ENCODE data around the gene TMEM43.

The TMEM43 gene

DNA sequence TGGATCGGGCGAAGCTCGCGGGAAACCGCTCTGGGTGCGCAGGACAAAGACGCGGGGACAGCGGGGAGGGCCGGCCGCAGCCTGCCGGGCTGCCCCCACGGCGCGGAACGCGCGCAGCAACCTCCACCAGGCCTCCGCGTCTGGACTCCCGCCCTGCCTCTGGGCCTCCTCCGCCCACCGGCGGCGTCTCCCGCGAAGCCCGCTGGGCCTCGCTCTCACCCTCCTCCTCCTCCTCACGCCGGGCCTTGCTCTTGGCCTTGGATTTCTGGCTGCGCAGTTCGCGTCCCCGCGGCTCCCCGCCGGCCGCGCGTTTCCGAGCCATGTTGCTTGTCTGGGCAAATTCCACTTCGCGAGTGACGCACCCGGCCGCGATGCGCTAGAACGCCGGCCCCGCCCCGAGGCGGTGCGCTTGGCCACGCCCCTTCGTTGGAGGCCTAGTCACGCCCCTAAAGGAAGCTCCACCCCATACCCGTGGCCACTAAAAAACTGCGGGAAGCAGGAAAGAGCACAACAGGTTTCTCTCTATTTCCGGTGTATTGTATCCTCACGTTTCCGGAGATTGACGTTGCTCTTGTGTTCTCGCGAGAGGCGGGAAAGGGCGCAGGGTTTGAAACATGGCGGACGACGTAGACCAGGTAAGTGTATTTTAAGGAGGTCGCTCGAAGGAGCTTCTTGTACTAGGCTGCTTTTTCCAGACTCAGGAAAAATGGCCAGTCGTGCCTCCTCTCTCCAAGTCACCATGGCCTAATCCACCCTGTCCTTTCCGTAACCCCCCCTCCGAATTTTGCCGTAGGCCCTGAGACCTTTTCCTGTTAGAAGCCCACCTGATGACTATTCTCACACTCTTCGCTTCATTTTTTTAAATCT, 53.6 kb downstream of the TMEM43 start, which contains the start of the genes LSM3 and XPC (continued):
- TF ChIP-seq, protein P1, sequence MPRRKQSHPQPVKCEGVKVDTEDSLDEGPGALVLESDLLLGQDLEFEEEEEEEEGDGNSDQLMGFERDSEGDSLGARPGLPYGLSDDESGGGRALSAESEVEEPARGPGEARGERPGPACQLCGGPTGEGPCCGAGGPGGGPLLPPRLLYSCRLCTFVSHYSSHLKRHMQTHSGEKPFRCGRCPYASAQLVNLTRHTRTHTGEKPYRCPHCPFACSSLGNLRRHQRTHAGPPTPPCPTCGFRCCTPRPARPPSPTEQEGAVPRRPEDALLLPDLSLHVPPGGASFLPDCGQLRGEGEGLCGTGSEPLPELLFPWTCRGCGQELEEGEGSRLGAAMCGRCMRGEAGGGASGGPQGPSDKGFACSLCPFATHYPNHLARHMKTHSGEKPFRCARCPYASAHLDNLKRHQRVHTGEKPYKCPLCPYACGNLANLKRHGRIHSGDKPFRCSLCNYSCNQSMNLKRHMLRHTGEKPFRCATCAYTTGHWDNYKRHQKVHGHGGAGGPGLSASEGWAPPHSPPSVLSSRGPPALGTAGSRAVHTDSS (tag by site-specific recombination; IDR thresholded peaks at IDR 0.05), result peak; percentile 80

DNA sequence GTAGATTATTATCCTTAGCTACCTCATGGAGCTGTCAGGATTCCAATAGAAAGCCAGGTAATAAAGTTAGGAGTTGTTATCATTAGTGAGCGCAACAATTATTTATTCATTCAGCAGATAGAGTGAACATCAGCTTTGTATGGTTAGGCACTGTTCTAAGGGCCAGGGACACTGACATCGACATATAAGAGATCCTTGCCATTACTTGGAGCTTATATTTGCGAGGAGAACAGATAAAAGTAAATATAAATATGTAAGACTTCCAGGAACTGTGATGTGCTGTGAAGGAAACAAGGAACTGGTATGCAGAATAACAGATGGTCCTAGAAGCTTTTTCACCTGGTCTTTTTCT, 54.2 kb downstream of the TMEM43 start:
- Histone ChIP-seq H3K36me3 (ENCODE audit: control insufficient read depth in 2 of 2, insufficient read depth in 1 of 2, low read length in 2 of 2) (peaks cover 16 to 33% of the 10 kb centered on the region in 2 experiments), H3K4me3 (ENCODE audit: low read depth, low read length) (peak overlapping the region; percentile 87), H3K9me3 (ENCODE audit: control insufficient read depth, insufficient read depth, low read depth, low read length) (no peaks in the 10 kb centered on the region), H3K27ac (ENCODE audit: extremely low read depth, low read depth, low read length) (peak overlapping the region; percentile 53; the same call in 1 of the 2 replicates), H3K4me1 (ENCODE audit: control insufficient read depth, insufficient read depth, low read length) (peaks cover 7% of the 10 kb centered on the region; the same call in 1 of the 2 replicates)
- no peak for TF ChIP-seq ZNF302 (tag by site-specific recombination; IDR thresholded peaks at IDR 0.05; ENCODE audit: low read depth)
- TF ChIP-seq KLF16 (tag by site-specific recombination; IDR thresholded peaks at IDR 0.05), result no peak
- TF ChIP-seq ZNF548 (tag by site-specific recombination; IDR thresholded peaks at IDR 0.05), result no peak
- TF ChIP-seq ZNF26 (tag by site-specific recombination; IDR thresholded peaks at IDR 0.05), result no peak
- no peak for TF ChIP-seq ZNF529 (tag by site-specific recombination; IDR thresholded peaks at IDR 0.05; ENCODE audit: insufficient replicate concordance)
- TF ChIP-seq ZNF621 (tag by site-specific recombination; IDR thresholded peaks at IDR 0.05), result no peak
- TF ChIP-seq ZBTB26 (tag by site-specific recombination; optimal IDR thresholded peaks at IDR 0.05), result no peak
- TF ChIP-seq ZNF174 (tag by site-specific recombination; IDR thresholded peaks at IDR 0.05), result no peak
- TF ChIP-seq KLF17 (tag by site-specific recombination; IDR thresholded peaks at IDR 0.05), result no peak
- TF ChIP-seq, protein P2, sequence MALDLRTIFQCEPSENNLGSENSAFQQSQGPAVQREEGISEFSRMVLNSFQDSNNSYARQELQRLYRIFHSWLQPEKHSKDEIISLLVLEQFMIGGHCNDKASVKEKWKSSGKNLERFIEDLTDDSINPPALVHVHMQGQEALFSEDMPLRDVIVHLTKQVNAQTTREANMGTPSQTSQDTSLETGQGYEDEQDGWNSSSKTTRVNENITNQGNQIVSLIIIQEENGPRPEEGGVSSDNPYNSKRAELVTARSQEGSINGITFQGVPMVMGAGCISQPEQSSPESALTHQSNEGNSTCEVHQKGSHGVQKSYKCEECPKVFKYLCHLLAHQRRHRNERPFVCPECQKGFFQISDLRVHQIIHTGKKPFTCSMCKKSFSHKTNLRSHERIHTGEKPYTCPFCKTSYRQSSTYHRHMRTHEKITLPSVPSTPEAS (tag by site-specific recombination; IDR thresholded peaks at IDR 0.05), result no peak
- no peak for TF ChIP-seq WT1 (tag by site-specific recombination; IDR thresholded peaks at IDR 0.05)
- TF ChIP-seq ZNF707 (tag by site-specific recombination; IDR thresholded peaks at IDR 0.05), result no peak
- TF ChIP-seq, protein P3, sequence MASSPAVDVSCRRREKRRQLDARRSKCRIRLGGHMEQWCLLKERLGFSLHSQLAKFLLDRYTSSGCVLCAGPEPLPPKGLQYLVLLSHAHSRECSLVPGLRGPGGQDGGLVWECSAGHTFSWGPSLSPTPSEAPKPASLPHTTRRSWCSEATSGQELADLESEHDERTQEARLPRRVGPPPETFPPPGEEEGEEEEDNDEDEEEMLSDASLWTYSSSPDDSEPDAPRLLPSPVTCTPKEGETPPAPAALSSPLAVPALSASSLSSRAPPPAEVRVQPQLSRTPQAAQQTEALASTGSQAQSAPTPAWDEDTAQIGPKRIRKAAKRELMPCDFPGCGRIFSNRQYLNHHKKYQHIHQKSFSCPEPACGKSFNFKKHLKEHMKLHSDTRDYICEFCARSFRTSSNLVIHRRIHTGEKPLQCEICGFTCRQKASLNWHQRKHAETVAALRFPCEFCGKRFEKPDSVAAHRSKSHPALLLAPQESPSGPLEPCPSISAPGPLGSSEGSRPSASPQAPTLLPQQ (tag by site-specific recombination; IDR thresholded peaks at IDR 0.05), result no peak
- no peak for TF ChIP-seq ZNF214 (tag by site-specific recombination; IDR thresholded peaks at IDR 0.05; ENCODE audit: borderline replicate concordance)
- TF ChIP-seq MZF1 (tag by site-specific recombination; IDR thresholded peaks at IDR 0.05; ENCODE audit: borderline replicate concordance), result no peak
- TF ChIP-seq ZNF530 (tag by site-specific recombination; IDR thresholded peaks at IDR 0.05; ENCODE audit: low read depth), result no peak
- no peak for TF ChIP-seq PRDM1 (tag by site-specific recombination; IDR thresholded peaks at IDR 0.05)
- CTCF ChIA-PET, result interaction anchor here (0.7 to 1.6 kb wide), 4 partner anchors 13 to 282 kb away, joined by 3 to 8 read pairs (median 6); no protein-coding TSS in a partner anchor
- POLR2A ChIA-PET, result interaction anchor here (0.6 to 2.4 kb wide), 21 partner anchors 9 to 886 kb away, joined by 3 to 32 read pairs (median 4); partner anchors contain the start of genes CCDC174, CHCHD4, MRPS25 and TMEM43
